AG09309 (cell line): Measurements from ENCODE around the gene SLC2A6.

ENCODE experiments used
- DNase-seq: peaks from one replicate; pipeline ENCODE4 v3.0.0-alpha.2; 2010; ENCODE audit warnings: low read depth
- H3K4me3 ChIP-seq: 2 replicates; pipeline ENCODE4 v1.5.1; 2011; ENCODE audit warnings: mild to moderate bottlenecking, low read depth, low read length, moderate library complexity; ENCODE audit not compliant: control insufficient read depth
- TF ChIP-seq, protein P1 (sequence below): IDR thresholded peaks from 2 replicates; pipeline ENCODE4 v1.5.1; 2011; ENCODE audit warnings: mild to moderate bottlenecking, low read depth, low read length, inconsistent platforms; ENCODE audit not compliant: insufficient read depth, control insufficient read depth; ENCODE audit errors: missing control alignments

Gene SLC2A6

DNA sequence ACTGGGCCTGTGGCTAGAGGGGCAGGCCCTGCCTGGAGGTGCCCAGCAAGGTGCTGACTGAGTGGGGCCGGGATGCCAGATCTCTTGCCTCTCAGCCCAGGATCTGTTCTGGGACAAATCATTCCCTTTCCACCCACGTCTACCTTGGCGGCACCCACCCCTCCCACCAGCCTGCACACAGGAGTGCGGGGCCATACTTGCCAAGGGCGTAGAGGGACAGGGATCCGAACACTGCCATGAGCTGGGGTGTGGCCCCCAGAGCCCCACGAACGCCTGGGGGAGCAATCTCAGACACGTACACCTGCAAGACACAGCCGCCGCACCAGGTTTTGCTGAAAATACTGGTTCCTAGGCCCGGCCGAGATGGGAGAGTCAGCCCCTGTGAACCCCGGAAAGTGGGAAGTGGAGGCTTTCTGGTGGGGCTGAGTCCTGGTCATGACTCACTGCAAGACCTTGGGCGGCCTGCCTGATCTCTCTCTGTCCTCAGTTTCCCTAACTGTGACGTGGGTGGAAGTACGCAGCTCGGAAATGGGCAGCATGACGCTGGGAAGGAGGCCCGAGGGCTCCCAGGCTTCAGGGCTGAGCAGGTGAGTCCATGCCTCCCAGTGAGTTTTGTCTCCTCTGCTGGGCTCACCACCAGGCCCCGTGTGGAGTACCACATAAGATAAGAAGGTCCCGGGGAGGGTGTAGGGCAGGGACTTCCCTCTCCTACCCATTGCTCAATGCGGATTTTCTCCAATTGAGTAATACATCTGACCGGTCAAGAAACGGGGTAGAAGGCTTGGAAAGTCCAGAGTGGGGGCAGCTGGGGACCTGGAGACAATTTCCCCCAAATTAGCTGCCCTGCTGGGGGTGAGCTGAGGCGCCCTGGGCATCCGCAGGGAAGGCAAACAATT lies 2.6 kb downstream of the SLC2A6 start:
- no peak for DNase-seq
- H3K4me3 ChIP-seq, result no peak overlapping the region
- TF ChIP-seq, protein P1, sequence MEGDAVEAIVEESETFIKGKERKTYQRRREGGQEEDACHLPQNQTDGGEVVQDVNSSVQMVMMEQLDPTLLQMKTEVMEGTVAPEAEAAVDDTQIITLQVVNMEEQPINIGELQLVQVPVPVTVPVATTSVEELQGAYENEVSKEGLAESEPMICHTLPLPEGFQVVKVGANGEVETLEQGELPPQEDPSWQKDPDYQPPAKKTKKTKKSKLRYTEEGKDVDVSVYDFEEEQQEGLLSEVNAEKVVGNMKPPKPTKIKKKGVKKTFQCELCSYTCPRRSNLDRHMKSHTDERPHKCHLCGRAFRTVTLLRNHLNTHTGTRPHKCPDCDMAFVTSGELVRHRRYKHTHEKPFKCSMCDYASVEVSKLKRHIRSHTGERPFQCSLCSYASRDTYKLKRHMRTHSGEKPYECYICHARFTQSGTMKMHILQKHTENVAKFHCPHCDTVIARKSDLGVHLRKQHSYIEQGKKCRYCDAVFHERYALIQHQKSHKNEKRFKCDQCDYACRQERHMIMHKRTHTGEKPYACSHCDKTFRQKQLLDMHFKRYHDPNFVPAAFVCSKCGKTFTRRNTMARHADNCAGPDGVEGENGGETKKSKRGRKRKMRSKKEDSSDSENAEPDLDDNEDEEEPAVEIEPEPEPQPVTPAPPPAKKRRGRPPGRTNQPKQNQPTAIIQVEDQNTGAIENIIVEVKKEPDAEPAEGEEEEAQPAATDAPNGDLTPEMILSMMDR, result no peak

DNA sequence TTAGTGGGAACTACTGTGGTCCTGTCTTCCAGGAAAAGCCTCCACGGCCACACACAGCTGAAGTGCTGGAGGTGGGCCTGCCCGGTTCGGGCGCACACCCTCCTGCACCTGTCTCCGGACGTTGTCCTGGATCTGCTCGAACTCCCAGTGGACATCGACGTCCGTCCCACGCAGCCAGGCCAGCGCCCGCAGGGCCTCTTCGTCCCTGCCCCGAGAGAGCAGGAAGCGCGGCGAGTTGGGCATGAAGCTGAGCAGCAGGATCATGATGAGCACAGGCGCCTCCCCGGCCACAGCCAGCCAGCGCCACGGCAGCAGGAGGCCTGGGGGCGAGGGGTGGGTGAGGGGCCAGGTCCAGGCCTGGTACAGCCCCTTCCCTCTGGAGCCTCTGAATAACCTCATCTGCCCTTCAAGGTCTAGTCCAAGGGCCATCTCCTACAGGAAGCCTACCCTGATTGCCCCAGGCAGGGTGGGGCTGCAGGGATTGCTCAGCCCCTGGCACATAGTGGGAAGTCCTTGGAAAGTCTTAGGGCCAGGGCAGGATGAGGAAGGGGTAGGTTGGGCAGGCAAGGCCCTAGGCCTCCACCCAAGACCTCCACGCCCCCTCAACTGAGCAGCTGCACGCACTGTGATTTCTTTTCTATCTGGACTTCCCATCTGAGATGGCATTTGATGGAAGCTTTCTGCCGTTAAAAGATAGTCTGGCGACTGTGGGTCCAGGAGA lies 3.4 kb downstream of the SLC2A6 start:
- TF ChIP-seq, protein P1, result no peak
- no peak for DNase-seq
- no peak overlapping the region for H3K4me3 ChIP-seq

DNA sequence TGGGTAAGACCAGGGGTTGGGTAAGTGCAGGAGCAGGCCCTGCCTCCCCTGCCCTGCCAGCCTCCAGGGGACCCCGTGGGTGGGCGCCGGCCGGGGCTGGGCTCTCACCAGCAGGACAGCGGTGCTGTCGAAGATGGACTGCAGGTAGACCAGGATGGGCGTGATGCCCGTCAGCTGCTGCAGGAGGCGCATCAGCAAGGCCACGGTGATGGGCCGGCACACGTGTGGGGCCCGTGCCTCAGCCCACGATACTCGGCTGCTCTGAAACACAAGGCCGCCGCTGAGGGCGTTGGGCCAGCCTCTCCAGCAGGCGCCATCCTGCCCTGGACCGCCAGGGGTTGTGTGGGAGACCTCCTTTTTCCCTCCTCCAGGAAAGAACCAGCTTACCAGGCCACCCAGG lies 4.0 kb downstream of the SLC2A6 start:
- TF ChIP-seq, protein P1, result no peak
- no peak for DNase-seq
- H3K4me3 ChIP-seq, result no peak overlapping the region

DNA sequence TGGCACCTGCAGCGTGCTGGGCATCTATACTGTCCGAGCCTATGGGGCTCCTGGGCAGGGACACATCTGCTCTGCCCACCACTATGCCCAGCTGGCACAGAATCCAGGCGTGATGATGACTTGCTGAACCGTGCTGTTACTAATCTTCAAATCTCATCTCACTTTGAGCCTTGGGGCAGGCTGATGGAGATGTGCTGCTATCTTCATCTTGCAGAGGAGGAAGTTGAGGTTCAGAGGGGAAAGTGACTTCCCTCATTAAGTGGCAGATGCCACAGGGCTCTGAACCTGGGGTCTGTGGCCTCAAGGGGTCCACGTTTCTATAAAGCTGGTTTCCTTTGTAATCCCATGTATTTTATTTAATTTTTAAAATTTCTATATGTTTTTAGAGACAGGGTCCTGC lies 4.7 kb downstream of the SLC2A6 start:
- no peak overlapping the region for H3K4me3 ChIP-seq
- TF ChIP-seq, protein P1, result no peak
- DNase-seq, result no peak

DNA sequence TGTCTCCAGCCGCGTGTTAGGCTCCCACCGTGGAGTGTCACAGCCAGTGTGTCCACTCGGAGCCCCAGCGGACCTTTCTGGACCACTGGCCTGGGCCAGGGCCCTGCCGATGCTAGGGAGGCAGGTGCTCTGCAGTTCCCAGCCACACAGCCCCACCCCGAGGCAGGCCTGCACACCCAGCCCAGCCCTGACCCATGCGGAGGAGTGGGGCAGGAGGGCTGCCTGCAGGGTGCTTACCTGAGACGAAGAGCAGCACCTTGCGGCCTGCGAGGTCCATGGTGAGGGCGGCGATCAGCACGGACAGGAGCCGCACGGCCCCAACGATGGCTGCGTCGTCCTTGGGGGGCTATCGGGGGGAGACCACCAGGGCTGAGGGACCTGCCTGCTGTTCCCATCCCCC lies 5.2 kb downstream of the SLC2A6 start:
- no peak for DNase-seq
- TF ChIP-seq, protein P1, result no peak
- H3K4me3 ChIP-seq, result no peak overlapping the region

DNA sequence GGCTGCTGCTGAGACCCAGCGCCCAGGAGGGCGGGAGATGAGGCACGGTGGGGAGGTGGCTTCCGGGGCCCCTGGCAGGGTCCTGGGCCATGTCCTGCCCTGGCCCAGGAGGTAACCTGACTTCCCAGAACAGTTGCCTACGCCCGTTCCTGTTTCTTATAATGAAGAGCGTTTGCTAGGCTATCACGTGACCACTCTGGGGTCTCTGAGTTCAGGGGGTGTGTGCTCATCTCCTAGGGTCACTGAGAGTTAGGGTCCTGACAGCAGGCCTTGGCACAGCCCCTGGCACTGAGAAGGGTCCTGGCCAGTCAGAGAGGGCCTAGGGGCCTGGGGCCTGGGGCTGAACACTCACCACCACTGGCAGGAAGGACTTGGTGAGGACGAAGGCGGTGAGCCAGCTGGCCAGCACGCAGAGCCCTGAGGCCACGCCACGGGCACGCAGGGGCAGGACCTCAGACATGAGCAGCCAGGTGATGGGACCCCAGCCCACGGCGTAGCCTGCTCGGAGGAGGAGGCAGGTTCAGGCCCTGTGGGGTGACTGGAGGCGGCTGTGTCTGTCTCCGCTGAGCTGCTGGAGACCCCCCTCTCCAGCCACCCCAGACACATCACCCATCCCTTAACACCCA lies 6.0 kb downstream of the SLC2A6 start:
- H3K4me3 ChIP-seq, result no peak overlapping the region
- TF ChIP-seq, protein P1, result no peak

More for the DNA sequence above, 6.0 kb downstream of the SLC2A6 start:
- DNase-seq, result no peak
